Measurements from ENCODE around the gene STIP1.

DNA sequence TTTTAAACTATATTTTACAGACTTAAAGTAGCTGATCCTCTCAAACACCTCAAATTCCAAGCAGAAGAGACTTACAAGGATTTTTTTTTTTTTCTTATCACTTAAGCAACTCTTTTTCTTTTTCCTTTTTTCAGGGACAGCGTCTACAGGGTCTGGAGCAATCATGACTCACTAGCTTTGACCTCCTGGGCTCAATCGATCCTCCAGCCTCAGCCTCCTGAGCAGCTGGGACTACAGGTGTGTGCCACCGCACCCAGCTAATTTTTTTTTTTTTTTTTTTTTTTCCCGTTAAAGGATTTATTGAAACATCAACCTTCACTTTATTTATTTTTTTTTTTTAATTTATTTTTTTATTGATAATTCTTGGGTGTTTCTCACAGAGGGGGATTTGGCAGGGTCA is 15.6 kb upstream of the STIP1 start:
- TF ChIP-seq POLR2A (IDR thresholded peaks at IDR 0.05; ENCODE audit: low read length): no peak
- no peak for TF ChIP-seq GATA1 (IDR thresholded peaks at IDR 0.05; ENCODE audit: low read depth, low read length)

All from erythroblast (primary cell).